Suprapubic skin (tissue), 4 donors: ENCODE measurements around the gene SEL1L3. TPM values are rescaled to one million over a fixed set of nuclear protein-coding genes. Genes with fewer than 3 reads are reported as not detected.

Experiments
- DNase-seq, 2 donors: peaks; one replicate each; pipeline ENCODE4 v3.0.0-alpha.2; 2019; ENCODE audit warnings: low spot score in 2 of 2
- H3K27ac ChIP-seq: fragments of 200-600 bp; sonication (generic); one replicate; pipeline ENCODE4 v1.5.1; 2019
- H3K27me3 ChIP-seq: fragments of 200-600 bp; sonication (generic); one replicate; pipeline ENCODE4 v1.5.1; 2019
- H3K36me3 ChIP-seq: fragments of 200-600 bp; sonication (generic); one replicate; pipeline ENCODE4 v1.5.1; 2019
- H3K4me1 ChIP-seq: fragments of 200-600 bp; sonication (generic); one replicate; pipeline ENCODE4 v1.5.1; 2019
- H3K4me3 ChIP-seq: fragments of 200-600 bp; sonication (generic); one replicate; pipeline ENCODE4 v1.5.1; 2019; ENCODE audit warnings: mild to moderate bottlenecking
- H3K9me3 ChIP-seq: fragments of 200-600 bp; sonication (generic); one replicate; pipeline ENCODE4 v1.5.1; 2019
- EP300 ChIP-seq: sonication (generic); formaldehyde crosslinking; IDR thresholded peaks from one replicate; pipeline ENCODE4 v1.6.1; 2017; ENCODE audit warnings: antibody characterized with exemption
- POLR2A ChIP-seq, 2 donors: fragments of 450-650 bp; IDR thresholded peaks; one replicate each; pipeline ENCODE4 v1.6.1; 2017; ENCODE audit warnings: antibody characterized with exemption in 2 of 2, mild to moderate bottlenecking in 2 of 2, moderate library complexity in 2 of 2
- POLR2AphosphoS5 ChIP-seq, 3 donors: sonication (generic); formaldehyde crosslinking; IDR thresholded peaks; one replicate each; pipeline ENCODE4 v1.6.1; 2017; ENCODE audit warnings: antibody characterized with exemption in 3 of 3
- WGBS: methylation state at CpG from one replicate; pipeline ENCODE4 v1.1.5; 2018; 5-methylcytosine and 5-hydroxymethylcytosine counted together
- total RNA-seq, 4 donors: library from RNA; depleted of rRNA; stranded (reverse); fragments of >200 nt; gene quantifications; one replicate each; pipeline ENCODE4 v1.1.0, GENCODE V29; 2016
- TF ChIP-seq, protein P1 (sequence below), 2 donors: fragments of 200-600 bp in 1 of 2; fragments of 450-650 bp in 1 of 2; sonication (generic) in 1 of 2; IDR thresholded peaks; one replicate each; pipeline ENCODE4 v1.5.1; 2016 to 2019; ENCODE audit warnings: antibody characterized with exemption in 2 of 2, mild to moderate bottlenecking in 1 of 2, moderate library complexity in 1 of 2

Gene SEL1L3
- total RNA-seq, 4 donors from 2014 or later, result 5.5 to 16.0 (median 12.3) TPM

DNA sequence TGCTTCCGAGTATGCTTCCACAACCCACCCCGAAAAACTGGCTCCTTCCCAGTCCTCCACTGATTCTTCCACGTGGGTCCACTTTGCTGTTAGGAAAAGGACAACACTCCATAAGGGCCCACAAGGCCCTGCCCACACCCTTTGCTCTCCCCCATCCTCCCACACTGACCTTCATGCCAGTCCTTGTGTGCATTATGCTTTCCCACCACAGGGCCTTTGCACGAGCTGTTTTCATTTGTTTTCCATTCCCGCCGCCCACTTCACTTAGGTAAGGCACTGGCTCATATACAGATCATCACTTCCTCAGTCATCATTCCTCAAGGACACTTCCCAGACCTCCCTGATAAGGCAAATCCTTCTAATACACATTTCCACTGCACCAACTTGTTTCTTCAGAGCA lies 16.8 kb upstream of the SEL1L3 start:
- no peak for DNase-seq
- Histone ChIP-seq H3K4me3 (no peak overlapping the region), H3K27ac (no peak overlapping the region), H3K36me3 (no peaks in the 10 kb centered on the region), H3K9me3 (no peaks in the 10 kb centered on the region), H3K4me1 (no peaks in the 10 kb centered on the region), H3K27me3 (peaks cover 3% of the 10 kb centered on the region)
- WGBS, result 90% methylated on average over 6 of the region's 6 CpGs
- TF ChIP-seq POLR2A (IDR thresholded peaks at IDR 0.05) (no peak), POLR2AphosphoS5 (IDR thresholded peaks at IDR 0.05) (no peak), EP300 (no peak)
- TF ChIP-seq, protein P1, sequence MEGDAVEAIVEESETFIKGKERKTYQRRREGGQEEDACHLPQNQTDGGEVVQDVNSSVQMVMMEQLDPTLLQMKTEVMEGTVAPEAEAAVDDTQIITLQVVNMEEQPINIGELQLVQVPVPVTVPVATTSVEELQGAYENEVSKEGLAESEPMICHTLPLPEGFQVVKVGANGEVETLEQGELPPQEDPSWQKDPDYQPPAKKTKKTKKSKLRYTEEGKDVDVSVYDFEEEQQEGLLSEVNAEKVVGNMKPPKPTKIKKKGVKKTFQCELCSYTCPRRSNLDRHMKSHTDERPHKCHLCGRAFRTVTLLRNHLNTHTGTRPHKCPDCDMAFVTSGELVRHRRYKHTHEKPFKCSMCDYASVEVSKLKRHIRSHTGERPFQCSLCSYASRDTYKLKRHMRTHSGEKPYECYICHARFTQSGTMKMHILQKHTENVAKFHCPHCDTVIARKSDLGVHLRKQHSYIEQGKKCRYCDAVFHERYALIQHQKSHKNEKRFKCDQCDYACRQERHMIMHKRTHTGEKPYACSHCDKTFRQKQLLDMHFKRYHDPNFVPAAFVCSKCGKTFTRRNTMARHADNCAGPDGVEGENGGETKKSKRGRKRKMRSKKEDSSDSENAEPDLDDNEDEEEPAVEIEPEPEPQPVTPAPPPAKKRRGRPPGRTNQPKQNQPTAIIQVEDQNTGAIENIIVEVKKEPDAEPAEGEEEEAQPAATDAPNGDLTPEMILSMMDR (IDR thresholded peaks at IDR 0.05), result no peak

DNA sequence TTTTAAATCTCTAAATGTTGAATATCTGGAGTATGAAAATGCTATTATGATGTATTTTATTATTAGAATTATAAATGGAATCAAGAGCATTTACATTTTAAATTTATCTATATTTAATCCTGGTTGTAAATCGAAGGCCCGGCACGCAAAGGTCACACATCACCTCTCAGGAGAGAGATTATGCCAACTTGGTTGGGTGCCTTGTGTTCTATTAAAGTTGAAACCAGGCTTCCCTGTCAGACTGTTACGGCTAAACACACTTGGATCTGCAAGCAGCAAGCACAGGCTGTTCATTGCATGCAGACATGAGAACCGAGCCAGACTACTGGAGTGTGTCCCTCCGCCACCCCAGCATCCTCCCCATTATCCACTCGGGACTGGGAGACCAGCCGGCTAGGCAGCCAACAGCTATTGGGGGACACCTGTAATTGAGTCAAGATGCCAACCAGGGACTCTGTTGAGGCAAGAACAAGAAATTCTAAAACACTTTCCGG lies 16.4 kb upstream of the SEL1L3 start:
- Histone ChIP-seq H3K4me3 (no peak overlapping the region), H3K27me3 (peaks cover 3% of the 10 kb centered on the region), H3K9me3 (no peaks in the 10 kb centered on the region), H3K4me1 (no peaks in the 10 kb centered on the region), H3K27ac (no peak overlapping the region), H3K36me3 (no peaks in the 10 kb centered on the region)
- no peak for DNase-seq
- no peak for TF ChIP-seq EP300
- TF ChIP-seq, protein P1 (IDR thresholded peaks at IDR 0.05), result no peak
- TF ChIP-seq POLR2AphosphoS5 (IDR thresholded peaks at IDR 0.05), result no peak
- no peak for TF ChIP-seq POLR2A (IDR thresholded peaks at IDR 0.05)
- 89% methylated on average over 9 of the region's 9 CpGs for WGBS

DNA sequence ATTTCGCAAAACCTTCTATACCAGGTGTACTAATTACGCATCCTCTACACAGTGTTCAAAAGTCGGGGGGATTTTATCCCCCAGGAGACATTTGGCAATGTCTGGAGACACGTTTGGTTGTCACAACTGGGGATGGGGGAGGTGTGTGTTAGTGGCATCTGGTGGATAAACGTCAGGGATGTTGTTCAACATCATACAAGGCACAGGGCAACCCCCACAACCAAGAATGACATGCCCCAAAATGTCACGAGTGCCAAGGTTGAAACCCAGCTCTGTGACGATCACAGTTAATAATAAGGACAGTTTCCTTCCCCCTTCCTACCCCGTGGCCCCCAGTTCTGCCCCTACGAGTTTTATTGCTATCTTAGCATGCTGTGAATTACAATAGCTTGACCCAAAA lies 15.9 kb upstream of the SEL1L3 start:
- Histone ChIP-seq H3K9me3 (no peaks in the 10 kb centered on the region), H3K4me3 (no peak overlapping the region), H3K4me1 (no peaks in the 10 kb centered on the region), H3K27me3 (peaks cover 3% of the 10 kb centered on the region), H3K27ac (no peak overlapping the region), H3K36me3 (no peaks in the 10 kb centered on the region)
- DNase-seq, result no peak
- 50% methylated on average over 9 of the region's 9 CpGs for WGBS
- TF ChIP-seq, protein P1 (IDR thresholded peaks at IDR 0.05), result no peak
- TF ChIP-seq POLR2AphosphoS5 (IDR thresholded peaks at IDR 0.05) (no peak), EP300 (no peak), POLR2A (IDR thresholded peaks at IDR 0.05) (no peak)

DNA sequence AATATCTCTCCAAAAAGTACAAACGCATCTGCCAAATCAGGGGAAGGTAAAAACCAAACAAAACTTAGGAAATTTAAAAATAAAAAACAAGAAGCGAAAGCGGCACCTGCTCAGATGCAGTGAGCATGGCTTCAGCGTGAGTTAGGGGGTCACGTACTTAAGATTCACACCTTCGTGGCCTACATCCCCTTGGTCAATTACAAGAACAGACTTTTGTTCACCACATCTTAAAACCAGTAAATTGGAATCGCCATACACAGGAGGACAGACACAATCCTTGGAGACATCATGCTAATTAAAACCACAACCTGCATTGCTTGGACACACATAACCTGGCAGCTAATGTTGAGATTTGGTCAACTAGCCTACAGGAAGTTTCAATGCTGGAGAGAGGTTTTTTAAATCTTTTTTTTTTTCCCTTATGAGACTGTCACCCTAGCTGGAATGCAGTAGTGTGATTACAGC lies 12.5 kb upstream of the SEL1L3 start:
- H3K36me3 ChIP-seq, result no peaks in the 10 kb centered on the region

DNA sequence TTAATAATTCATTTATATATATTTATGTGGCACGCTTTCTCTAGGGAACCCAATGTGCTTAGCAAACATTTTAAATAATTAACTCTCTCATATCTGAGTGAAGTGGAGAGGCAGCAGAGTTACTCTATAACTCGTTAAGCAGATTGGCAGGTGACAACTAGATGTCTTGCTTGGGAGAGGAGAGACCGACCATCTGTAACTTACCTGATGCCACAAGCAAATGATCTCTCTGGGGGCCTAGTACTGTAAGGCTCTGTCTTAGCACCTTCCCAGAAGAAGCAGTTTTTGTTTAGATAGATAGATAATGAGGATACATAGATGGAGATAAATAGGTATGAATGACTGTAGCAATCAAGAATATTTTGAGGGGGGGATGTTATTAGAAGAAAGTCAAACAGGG lies 11.9 kb upstream of the SEL1L3 start:
- Histone ChIP-seq H3K4me1 (no peaks in the 10 kb centered on the region), H3K27ac (no peak overlapping the region), H3K9me3 (no peaks in the 10 kb centered on the region), H3K4me3 (no peak overlapping the region), H3K27me3 (no peaks in the 10 kb centered on the region), H3K36me3 (no peaks in the 10 kb centered on the region)
- WGBS, result 88% methylated on average over 3 of the region's 3 CpGs
- TF ChIP-seq EP300, result no peak
- TF ChIP-seq, protein P1 (IDR thresholded peaks at IDR 0.05), result no peak
- TF ChIP-seq POLR2AphosphoS5 (IDR thresholded peaks at IDR 0.05), result no peak
- TF ChIP-seq POLR2A (IDR thresholded peaks at IDR 0.05), result no peak
- no peak for DNase-seq

More for the DNA sequence above, 12.5 kb upstream of the SEL1L3 start:
- 88% methylated on average over 7 of the region's 7 CpGs for WGBS
- no peak for TF ChIP-seq POLR2AphosphoS5 (IDR thresholded peaks at IDR 0.05)
- TF ChIP-seq POLR2A (IDR thresholded peaks at IDR 0.05), result no peak
- Histone ChIP-seq H3K27ac (no peak overlapping the region), H3K4me3 (no peak overlapping the region), H3K27me3 (peaks cover 3% of the 10 kb centered on the region), H3K4me1 (no peaks in the 10 kb centered on the region), H3K9me3 (no peaks in the 10 kb centered on the region)
- DNase-seq, result no peak

DNA sequence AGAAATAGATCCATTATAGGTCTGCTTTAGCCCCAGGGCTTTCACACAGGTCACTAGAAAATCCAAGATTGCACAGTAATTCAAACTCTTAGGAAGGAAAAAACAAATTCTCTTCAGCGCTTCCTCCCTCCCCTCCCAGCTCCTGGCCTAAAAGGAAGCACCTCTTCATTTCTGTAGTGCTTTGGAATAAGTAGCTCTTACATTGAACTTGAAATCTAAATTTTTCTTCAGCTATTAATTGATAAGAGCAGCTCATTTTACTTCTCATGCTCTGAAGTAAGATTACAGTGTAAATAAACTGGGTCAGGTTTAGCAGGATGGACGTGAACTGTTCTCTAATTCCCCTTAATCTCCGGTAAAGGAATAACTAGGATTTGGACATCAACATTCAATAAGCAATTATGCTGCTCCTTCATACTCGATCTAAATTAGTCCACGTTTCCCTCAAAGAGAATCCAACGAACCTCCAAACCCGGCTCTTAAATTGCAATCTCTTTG lies 10.9 kb upstream of the SEL1L3 start:
- Histone ChIP-seq H3K27me3 (no peaks in the 10 kb centered on the region), H3K27ac (no peak overlapping the region), H3K4me3 (no peak overlapping the region), H3K9me3 (no peaks in the 10 kb centered on the region), H3K36me3 (no peaks in the 10 kb centered on the region), H3K4me1 (no peaks in the 10 kb centered on the region)
- TF ChIP-seq EP300 (no peak), POLR2A (IDR thresholded peaks at IDR 0.05) (no peak), POLR2AphosphoS5 (IDR thresholded peaks at IDR 0.05) (no peak)
- TF ChIP-seq, protein P1 (IDR thresholded peaks at IDR 0.05), result no peak
- DNase-seq, result no peak
- WGBS, result 83% methylated on average over 7 of the region's 7 CpGs
